GM13976 (cell line): ENCODE data around the gene VSIR.

Experiments used
- DNase-seq: peaks from one replicate; pipeline ENCODE4 v3.0.0; 2012; ENCODE audit warnings: low spot score
- CTCF ChIP-seq: IDR thresholded peaks from 2 replicates; pipeline ENCODE4 v1.5.1; 2012; ENCODE audit warnings: borderline replicate concordance, mild to moderate bottlenecking; ENCODE audit not compliant: insufficient read depth; ENCODE audit errors: extremely low read depth, missing control alignments, control extremely low read depth
- in situ Hi-C: fragments of 300-500 bp; cut with MboI; formaldehyde crosslinking; loops from one replicate; pipeline ENCODE4 v1.12.0; 2022; ENCODE audit warnings: low sequenced_read_pairs, mixed read lengths, inconsistent platforms; ENCODE audit not compliant: unreplicated experiment

The VSIR gene

DNA sequence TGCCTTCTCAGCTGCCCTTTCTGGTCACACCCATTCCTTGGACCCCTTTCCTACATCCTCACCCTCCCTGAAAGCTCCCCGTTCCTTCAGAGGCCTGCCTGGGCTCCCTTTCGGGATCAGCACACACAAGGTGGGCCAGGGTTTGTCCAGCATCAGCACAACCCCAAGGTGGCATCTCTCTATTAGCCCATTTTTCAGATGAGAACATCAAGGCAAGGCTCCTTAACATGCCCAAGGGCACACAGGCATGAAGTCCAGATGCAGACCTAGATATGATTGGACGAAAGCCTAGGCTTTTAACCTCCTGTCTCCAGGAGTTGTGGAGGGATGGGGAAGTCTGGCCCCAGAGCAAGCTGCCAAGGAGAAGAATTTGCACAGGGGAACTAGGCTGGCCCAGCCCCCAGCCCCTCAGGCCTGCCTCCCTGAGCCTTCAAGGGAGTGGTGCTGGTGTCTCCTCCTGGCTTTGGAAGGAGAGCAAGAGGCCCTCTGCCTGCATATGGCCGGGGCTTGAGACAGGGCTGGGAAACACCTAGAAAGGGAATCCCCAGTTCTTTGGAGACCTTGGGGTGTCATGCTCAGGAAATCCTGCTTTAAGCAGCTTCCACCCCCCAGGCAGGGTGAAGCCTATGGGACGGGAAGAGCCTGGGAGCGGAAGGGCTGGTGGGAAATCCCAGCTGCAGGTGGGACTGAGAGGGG is 9.0 kb upstream of the VSIR start:
- peak; percentile 57 for DNase-seq
- in situ Hi-C loops: no loop called here
- no peak for TF ChIP-seq CTCF

DNA sequence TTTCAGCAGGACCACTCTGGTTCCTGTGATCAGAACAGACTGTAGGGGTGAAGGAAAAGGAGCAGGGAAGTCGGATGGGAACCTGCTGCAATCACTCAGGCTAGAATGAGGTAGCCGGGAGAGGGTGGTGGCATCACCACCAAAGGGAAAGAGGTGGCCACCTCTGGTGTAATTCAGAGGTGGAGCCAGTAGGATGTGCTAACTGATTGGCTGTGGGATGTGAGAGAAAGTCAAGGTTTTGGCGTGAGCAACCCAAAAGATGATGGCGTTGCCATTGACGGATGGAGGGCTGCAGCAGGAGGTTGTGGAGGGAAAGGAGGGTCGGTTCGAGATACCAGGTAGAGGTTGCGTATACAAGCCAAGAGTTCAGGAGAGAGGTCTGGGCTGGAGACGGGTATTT is 7.4 kb upstream of the VSIR start:
- in situ Hi-C loops: no loop called here
- no peak for DNase-seq

GRCh38 chr10:71780156-71780555 is 6.8 kb upstream of the VSIR start:
- no peak for DNase-seq
- in situ Hi-C loops: no loop called here
- TF ChIP-seq CTCF: no peak

More for the DNA sequence above, 7.4 kb upstream of the VSIR start:
- TF ChIP-seq CTCF: no peak

DNA sequence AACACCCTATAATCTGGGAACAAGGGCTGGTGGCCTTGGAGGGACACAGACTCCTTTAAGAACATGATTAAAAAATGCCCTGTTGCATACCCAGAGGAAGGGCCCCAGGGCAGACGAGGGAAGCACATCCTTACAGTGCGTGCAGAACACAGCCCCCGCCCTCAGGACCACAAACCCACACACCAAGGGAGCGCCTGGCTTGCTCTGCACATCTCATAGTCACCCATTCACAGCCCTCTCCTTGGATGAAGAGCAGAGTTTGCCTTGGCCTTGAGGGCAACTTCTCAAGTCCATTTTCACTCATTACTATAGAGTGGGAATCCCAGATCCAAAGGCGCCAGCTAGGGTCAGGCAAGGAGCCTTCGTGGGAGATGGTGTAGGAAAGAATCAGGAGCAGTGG is 6.3 kb upstream of the VSIR start:
- TF ChIP-seq CTCF: no peak
- no peak for DNase-seq
- in situ Hi-C loops: no loop called here

DNA sequence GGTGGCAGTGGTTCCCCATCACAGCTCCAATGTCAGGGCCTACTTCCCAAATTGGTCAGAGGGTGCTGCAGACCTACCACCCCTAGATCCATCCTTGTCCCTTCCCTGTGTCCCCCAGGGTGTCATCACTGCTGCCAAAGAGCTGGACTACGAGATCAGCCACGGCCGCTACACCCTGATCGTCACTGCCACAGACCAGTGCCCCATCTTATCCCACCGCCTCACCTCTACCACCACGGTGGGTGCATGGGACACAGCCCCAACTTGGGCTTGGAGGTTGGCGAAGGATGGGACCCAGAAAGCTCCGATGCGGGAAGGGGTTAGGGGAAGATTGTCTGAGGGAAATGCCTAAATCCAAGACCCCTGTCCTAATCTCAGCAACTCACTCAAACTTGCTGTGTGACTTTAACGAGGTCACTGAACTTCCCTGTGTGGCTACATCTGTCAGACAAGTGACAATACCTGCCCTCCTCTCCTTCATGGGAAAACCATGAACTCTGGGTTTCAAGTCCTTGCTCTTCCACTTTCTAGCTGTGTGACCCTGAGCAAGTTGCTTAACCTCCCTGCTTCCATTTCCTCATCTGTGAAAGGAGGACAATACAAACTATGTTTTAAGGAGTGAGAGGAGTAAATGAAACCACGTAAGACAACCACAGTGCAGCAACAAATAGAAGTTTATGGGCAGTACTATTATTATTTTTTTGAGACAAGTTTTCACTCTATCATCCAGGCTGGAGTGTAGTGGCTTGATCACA is 4.9 kb upstream of the VSIR start:
- TF ChIP-seq CTCF: no peak

DNA sequence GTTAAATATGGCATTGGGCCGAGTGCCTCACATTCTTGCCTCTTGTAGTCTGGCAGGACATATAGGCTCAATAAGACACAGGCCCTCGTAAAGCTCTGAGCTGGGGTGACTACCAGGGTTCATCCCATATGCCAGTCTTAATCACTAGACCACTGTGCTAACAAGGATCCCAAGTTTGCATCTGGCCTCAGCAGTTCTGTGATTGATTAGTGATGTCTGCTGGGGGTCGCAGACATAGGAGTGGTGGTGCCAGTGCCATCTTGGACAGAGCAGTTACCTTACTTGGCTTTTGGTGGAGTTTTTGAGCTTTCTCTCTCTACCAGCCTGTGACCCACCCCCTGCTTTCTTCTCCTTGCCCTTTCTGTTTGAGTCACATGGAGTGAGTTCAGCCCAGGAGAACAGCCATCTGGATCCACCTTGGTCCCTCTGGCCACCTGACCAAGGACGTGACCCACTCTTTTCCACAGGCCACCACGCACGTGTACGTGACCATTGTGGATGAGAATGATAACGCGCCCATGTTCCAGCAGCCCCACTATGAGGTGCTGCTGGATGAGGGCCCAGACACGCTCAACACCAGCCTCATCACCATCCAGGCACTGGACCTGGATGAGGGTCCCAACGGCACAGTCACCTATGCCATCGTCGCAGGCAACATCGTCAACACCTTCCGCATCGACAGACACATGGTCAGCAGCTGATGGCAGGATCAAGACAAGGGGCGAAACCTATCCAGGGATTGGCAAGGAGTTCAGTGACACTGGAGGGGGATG is 4.1 kb upstream of the VSIR start:
- DNase-seq: no peak
- in situ Hi-C loops: no loop called here
- no peak for TF ChIP-seq CTCF

More for the DNA sequence above, 4.9 kb upstream of the VSIR start:
- in situ Hi-C loops: no loop called here
- no peak for DNase-seq
